ENCODE results near the gene KLF9.

Gene KLF9

DNA sequence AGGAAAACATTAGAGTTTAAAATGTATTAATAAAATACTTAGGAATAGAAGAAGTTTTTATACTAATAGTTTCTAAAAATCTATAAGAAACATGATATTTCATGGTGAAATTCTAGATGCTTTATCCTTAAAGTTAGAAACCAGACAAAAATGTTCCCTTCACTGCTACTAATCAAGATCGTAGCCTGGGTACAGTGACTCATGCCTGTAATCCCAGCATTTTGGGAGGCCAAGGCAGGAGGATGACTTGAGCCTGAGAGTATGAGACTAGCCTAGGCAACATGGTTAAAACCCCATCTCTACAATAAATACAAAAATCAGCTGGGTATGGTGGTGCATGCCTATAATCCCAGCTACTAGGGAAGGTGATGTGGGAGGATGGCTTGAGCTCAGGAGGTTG is 30.4 kb upstream of the KLF9 start:
- WGBS, 2 experiments: 80 to 92% methylated on average over 1 of the region's 1 CpG
- Histone ChIP-seq H3K27ac (ENCODE audit: insufficient read depth, low read depth, low read length, poor library complexity, severe bottlenecking) (no peak overlapping the region), H3K4me3 (ENCODE audit: insufficient read depth, low read depth, low read length) (no peak overlapping the region), H3K4me1 (ENCODE audit: control insufficient read depth, insufficient read depth, low read length) (no peaks in the 10 kb centered on the region), H3K36me3 (ENCODE audit: control insufficient read depth, insufficient read depth, low read length) (no peaks in the 10 kb centered on the region), H3K9me3 (ENCODE audit: control insufficient read depth, low read length) (no peaks in the 10 kb centered on the region), H3K27me3 (ENCODE audit: control insufficient read depth, insufficient read depth, low read length, poor library complexity, severe bottlenecking) (no peaks in the 10 kb centered on the region)

DNA sequence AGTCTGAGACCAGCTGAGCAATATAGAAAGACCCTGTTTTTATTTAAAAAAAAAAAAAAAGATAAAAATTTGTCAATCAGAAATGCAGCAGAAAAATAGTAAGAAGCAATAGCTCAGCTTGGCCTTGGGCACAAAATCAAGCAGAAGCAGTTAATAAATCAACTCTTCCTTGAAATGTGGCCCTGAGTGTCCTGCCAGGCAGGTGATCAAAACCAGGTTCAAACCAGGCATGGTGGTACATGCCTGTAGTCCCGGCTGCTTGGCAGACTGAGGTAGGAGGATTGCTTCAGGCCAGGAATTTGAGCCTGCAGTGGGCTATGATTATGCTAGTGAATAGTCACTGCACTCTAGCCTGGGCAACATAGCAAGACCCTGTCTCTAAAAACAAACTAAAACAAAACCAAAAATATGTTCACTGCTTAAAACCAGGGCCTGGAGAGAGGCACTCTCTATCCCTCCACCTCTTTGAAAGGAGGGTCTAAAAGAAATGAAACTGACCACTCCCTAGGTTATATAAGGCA is 27.9 kb upstream of the KLF9 start:
- no peak overlapping the region for H3K4me3 ChIP-seq (ENCODE audit: insufficient read depth, low read depth, low read length)
- no peaks in the 10 kb centered on the region for H3K27me3 ChIP-seq (ENCODE audit: control insufficient read depth, insufficient read depth, low read length, poor library complexity, severe bottlenecking)
- 92 to 96% methylated on average over 1 of the region's 1 CpG for WGBS, 2 experiments
- no peak overlapping the region for H3K27ac ChIP-seq (ENCODE audit: insufficient read depth, low read depth, low read length, poor library complexity, severe bottlenecking)
- H3K4me1 ChIP-seq (ENCODE audit: control insufficient read depth, insufficient read depth, low read length): no peaks in the 10 kb centered on the region
- H3K9me3 ChIP-seq (ENCODE audit: control insufficient read depth, low read length): no peaks in the 10 kb centered on the region
- no peaks in the 10 kb centered on the region for H3K36me3 ChIP-seq (ENCODE audit: control insufficient read depth, insufficient read depth, low read length)

DNA sequence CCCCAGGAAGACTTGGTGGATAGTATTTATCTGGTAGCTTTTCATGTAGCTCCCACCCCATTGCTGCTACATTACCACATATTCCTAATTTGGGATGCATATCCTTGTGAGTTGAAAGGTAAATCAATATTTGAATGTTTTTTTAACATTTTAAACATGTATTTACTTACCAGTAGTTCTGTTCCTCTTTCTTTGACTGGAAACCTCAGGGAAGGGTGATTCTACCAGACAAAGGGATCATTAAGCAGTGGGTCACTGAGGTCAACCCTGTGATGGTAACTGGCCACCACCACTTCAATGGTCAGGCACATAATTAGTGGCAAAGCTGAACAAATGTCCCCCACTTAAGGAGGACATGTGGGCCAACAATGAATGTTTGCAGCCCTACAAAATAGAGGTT is 27.2 kb upstream of the KLF9 start:
- Histone ChIP-seq H3K4me3 (ENCODE audit: insufficient read depth, low read depth, low read length) (no peak overlapping the region), H3K27me3 (ENCODE audit: control insufficient read depth, insufficient read depth, low read length, poor library complexity, severe bottlenecking) (no peaks in the 10 kb centered on the region), H3K9me3 (ENCODE audit: control insufficient read depth, low read length) (no peaks in the 10 kb centered on the region), H3K36me3 (ENCODE audit: control insufficient read depth, insufficient read depth, low read length) (no peaks in the 10 kb centered on the region), H3K4me1 (ENCODE audit: control insufficient read depth, insufficient read depth, low read length) (no peaks in the 10 kb centered on the region), H3K27ac (ENCODE audit: insufficient read depth, low read depth, low read length, poor library complexity, severe bottlenecking) (no peak overlapping the region)

DNA sequence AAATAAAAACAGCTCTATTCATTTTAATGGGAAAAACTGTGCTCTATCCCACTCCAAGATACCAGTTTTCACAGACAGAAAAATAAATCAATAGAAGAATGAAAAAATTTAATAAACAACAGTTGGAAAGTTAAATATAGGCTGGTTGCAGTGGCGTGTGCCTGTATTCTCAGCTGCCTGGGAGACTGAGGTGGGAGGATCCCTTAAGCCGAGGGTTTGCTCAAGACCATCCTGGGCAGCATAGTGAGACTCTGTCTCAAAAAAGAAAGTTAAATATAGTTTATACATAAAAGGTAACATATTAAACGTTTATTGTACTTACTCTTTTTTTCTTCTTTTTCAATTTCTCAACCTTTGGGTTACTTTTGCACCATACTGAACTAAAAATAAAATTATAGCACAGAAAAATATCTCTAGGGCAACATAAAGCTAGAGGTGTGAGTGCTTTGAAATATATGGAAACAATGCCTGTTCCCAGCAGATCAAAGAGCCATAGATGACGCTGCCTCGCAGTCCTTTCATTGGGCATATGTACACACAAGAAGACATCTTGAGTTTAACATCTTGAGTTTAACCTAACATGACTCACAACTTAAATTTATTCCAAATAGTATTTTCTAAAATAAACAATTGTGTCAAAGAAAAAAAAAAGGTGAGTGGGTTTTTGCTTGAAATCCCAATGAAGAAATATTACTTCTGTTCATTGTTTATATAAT is 25.7 kb upstream of the KLF9 start:
- Histone ChIP-seq H3K36me3 (ENCODE audit: control insufficient read depth, insufficient read depth, low read length) (no peaks in the 10 kb centered on the region), H3K27ac (ENCODE audit: insufficient read depth, low read depth, low read length, poor library complexity, severe bottlenecking) (no peak overlapping the region), H3K4me1 (ENCODE audit: control insufficient read depth, insufficient read depth, low read length) (no peaks in the 10 kb centered on the region), H3K27me3 (ENCODE audit: control insufficient read depth, insufficient read depth, low read length, poor library complexity, severe bottlenecking) (no peaks in the 10 kb centered on the region), H3K9me3 (ENCODE audit: control insufficient read depth, low read length) (no peaks in the 10 kb centered on the region), H3K4me3 (ENCODE audit: insufficient read depth, low read depth, low read length) (no peak overlapping the region)
- 86 to 92% methylated on average over 4 of the region's 5 CpGs for WGBS, 2 experiments

DNA sequence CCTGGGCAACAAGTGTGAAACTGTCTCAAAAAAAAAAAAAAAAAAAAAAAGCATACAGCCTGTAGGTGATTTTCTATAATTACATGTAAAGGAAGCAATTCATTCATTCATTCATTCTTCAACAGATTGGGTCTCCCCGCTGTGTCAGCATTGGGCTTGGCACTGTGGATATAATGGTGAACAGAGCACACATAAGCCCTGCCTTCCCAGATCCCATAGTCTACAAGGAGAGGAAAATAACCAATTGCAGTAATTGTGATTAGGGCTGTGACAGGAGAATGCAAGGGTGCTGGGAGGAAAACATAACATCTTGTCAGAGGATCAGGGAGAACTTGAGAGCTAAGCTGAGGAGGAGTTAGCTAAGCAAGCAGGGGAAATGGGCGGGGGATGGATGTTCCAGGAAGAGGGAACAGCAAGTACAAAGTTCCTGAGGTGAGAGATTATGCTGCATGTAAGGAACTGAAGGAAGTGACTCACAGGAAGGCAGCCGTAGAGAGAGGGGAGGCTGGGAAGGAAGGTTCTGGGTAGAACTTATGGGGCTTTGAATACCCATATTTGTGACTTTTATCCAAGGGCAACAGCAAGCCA is 24.0 kb upstream of the KLF9 start:
- WGBS, 2 experiments: 83 to 91% methylated on average over 2 to 3 of the region's 3 CpGs
- Histone ChIP-seq H3K4me1 (ENCODE audit: control insufficient read depth, insufficient read depth, low read length) (no peaks in the 10 kb centered on the region), H3K9me3 (ENCODE audit: control insufficient read depth, low read length) (no peaks in the 10 kb centered on the region), H3K36me3 (ENCODE audit: control insufficient read depth, insufficient read depth, low read length) (no peaks in the 10 kb centered on the region), H3K27ac (ENCODE audit: insufficient read depth, low read depth, low read length, poor library complexity, severe bottlenecking) (no peak overlapping the region), H3K27me3 (ENCODE audit: control insufficient read depth, insufficient read depth, low read length, poor library complexity, severe bottlenecking) (no peaks in the 10 kb centered on the region), H3K4me3 (ENCODE audit: insufficient read depth, low read depth, low read length) (no peak overlapping the region)

DNA sequence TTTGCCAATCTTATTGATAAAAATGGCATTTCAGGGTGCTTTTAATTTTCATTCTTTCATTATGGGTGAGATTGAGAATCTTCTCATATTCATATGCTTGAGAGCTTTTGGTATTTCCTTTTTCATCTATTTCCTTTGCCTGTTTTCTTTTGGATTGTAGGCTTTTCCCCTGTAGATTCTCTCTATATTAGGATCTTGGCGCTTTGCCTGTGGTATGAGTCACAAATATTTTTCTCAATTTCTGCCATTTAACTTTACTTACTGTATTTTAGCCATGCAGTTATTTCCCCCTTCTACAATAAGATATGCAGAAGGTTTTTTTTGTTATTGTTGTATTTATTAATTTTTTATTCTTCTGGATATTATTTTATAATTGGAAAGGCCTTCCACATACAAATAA is 21.5 kb upstream of the KLF9 start:
- H3K4me3 ChIP-seq (ENCODE audit: insufficient read depth, low read depth, low read length): no peak overlapping the region

DNA sequence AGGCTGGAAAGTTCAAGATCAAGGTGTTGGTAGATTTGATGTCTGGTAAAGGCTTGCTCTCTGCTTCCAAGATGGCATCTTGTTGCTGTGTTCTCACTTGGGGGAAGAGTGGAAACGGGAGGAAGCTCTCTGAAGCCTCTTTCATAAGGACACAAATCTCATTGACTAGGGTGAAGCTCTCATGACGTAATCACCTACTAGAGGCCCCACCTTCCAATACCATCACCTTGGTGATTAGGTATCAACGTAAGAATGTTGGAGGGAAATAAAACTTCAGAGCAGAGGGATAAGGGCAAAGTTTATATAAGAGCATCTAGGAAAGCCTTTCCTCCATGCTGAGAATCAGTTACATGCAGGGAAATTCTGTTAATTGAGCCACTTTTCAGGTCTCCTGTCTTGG is 15.4 kb upstream of the KLF9 start:
- no peaks in the 10 kb centered on the region for H3K4me1 ChIP-seq (ENCODE audit: control insufficient read depth, insufficient read depth, low read length)
- no peaks in the 10 kb centered on the region for H3K9me3 ChIP-seq (ENCODE audit: control insufficient read depth, low read length)
- 93% methylated on average over 2 to 3 of the region's 3 CpGs for WGBS, 2 experiments

More for the DNA sequence above, 21.5 kb upstream of the KLF9 start:
- Histone ChIP-seq H3K36me3 (ENCODE audit: control insufficient read depth, insufficient read depth, low read length) (no peaks in the 10 kb centered on the region), H3K9me3 (ENCODE audit: control insufficient read depth, low read length) (no peaks in the 10 kb centered on the region), H3K27ac (ENCODE audit: insufficient read depth, low read depth, low read length, poor library complexity, severe bottlenecking) (no peak overlapping the region), H3K4me1 (ENCODE audit: control insufficient read depth, insufficient read depth, low read length) (no peaks in the 10 kb centered on the region), H3K27me3 (ENCODE audit: control insufficient read depth, insufficient read depth, low read length, poor library complexity, severe bottlenecking) (no peaks in the 10 kb centered on the region)
- 100% methylated on average over 1 of the region's 1 CpG; no CpG with 5 or more reads in 1 of the 2 experiments for WGBS, 2 experiments

DNA sequence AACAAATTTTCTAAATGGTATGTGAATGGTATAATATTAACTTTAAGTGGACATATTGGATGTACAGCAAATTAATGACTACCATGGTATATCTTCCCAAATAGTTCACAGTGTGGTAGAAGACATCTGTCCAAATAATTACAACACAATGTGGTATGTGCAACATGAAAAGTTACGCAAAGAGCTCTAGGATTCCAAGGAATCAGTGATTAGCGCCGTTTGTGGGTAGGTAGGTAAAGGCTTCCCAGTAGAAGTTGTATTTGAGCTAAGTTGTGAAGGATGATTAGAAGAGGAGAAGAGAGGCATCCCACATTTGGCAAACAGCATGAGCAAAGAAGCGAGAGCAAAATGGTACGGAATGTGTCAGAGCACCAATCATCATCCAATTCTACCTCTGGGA is 14.3 kb upstream of the KLF9 start:
- Histone ChIP-seq H3K4me3 (ENCODE audit: insufficient read depth, low read depth, low read length) (no peak overlapping the region), H3K27me3 (ENCODE audit: control insufficient read depth, insufficient read depth, low read length, poor library complexity, severe bottlenecking) (no peaks in the 10 kb centered on the region), H3K27ac (ENCODE audit: insufficient read depth, low read depth, low read length, poor library complexity, severe bottlenecking) (no peak overlapping the region), H3K4me1 (ENCODE audit: control insufficient read depth, insufficient read depth, low read length) (no peaks in the 10 kb centered on the region), H3K9me3 (ENCODE audit: control insufficient read depth, low read length) (no peaks in the 10 kb centered on the region), H3K36me3 (ENCODE audit: control insufficient read depth, insufficient read depth, low read length) (no peaks in the 10 kb centered on the region)
- 96 to 97% methylated on average over 5 of the region's 5 CpGs for WGBS, 2 experiments

More for the DNA sequence above, 15.4 kb upstream of the KLF9 start:
- Histone ChIP-seq H3K27me3 (ENCODE audit: control insufficient read depth, insufficient read depth, low read length, poor library complexity, severe bottlenecking) (no peaks in the 10 kb centered on the region), H3K4me3 (ENCODE audit: insufficient read depth, low read depth, low read length) (no peak overlapping the region), H3K36me3 (ENCODE audit: control insufficient read depth, insufficient read depth, low read length) (no peaks in the 10 kb centered on the region), H3K27ac (ENCODE audit: insufficient read depth, low read depth, low read length, poor library complexity, severe bottlenecking) (no peak overlapping the region)

DNA sequence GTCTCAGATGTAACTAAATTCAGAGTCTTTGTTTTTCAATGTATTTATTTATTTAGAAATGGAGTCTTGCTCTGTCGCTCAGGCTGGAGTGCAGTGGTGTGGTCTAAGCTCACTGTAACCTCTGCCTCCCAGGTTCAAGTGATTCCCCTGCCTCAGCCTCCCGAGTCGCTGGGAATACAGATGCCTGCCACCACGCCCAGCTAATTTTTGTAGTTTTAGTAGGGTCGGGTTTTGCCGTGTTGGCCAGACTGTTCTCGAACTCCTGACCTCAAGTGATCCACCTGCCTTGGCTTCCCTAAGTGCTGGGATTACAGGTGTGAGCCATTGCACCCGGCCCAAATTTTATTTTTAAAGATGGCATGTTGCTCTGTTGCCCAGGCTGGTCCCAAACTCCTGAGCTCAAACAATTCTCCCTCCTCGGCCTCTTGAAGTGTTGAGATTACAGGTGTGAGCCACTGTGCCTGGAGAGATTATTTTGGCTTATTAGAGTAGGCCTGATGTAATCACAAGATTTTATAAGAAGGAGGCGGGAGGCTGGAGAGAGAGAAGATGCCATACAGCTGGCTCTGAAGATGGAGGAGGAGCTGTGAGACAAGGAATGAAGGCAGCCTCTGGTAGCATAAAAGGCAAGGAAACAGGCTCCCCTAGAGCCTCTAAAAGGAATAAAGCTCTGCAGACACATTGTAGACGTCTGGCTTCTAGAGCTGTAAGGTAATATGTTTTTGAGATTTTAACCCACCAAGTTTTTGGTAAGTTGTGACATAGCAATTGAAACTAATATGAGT is 12.9 kb upstream of the KLF9 start:
- 80 to 82% methylated on average over 11 of the region's 11 CpGs for WGBS, 2 experiments
- Histone ChIP-seq H3K27ac (ENCODE audit: insufficient read depth, low read depth, low read length, poor library complexity, severe bottlenecking) (no peak overlapping the region), H3K9me3 (ENCODE audit: control insufficient read depth, low read length) (no peaks in the 10 kb centered on the region), H3K36me3 (ENCODE audit: control insufficient read depth, insufficient read depth, low read length) (no peaks in the 10 kb centered on the region), H3K4me1 (ENCODE audit: control insufficient read depth, insufficient read depth, low read length) (peaks cover under 1% of the 10 kb centered on the region), H3K27me3 (ENCODE audit: control insufficient read depth, insufficient read depth, low read length, poor library complexity, severe bottlenecking) (no peaks in the 10 kb centered on the region), H3K4me3 (ENCODE audit: insufficient read depth, low read depth, low read length) (no peak overlapping the region)

DNA sequence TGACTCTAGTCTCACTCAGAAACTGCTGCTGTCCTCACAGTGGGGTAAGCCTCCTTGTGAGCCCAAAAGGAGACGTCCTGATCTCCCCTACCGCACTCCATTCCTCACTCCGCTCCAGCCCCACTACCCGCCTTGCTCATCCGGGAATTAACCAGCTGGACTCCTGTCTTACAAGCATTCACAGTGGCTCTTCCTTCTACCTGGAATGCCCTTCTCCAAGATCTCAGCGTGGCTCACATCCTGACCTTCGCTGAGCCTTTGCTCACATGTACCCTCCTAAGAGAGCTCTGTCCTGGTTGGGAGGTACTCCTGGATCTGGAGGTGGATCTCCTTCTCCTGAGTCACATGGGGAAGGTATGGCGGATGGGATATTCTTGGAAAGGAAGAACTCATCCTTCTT is 10.7 kb upstream of the KLF9 start:
- Histone ChIP-seq H3K27ac (ENCODE audit: insufficient read depth, low read depth, low read length, poor library complexity, severe bottlenecking) (no peak overlapping the region), H3K4me1 (ENCODE audit: control insufficient read depth, insufficient read depth, low read length) (peaks cover 15% of the 10 kb centered on the region), H3K9me3 (ENCODE audit: control insufficient read depth, low read length) (no peaks in the 10 kb centered on the region), H3K27me3 (ENCODE audit: control insufficient read depth, insufficient read depth, low read length, poor library complexity, severe bottlenecking) (no peaks in the 10 kb centered on the region), H3K4me3 (ENCODE audit: insufficient read depth, low read depth, low read length) (no peak overlapping the region), H3K36me3 (ENCODE audit: control insufficient read depth, insufficient read depth, low read length) (no peaks in the 10 kb centered on the region)
- 74 to 79% methylated on average over 7 of the region's 8 CpGs for WGBS, 2 experiments

Data from ectodermal cell (in vitro differentiated cells).